Small intestine (tissue), 7 donors: ENCODE data around the gene ADGRE2. TPM values are rescaled to one million over a fixed set of nuclear protein-coding genes. Genes with fewer than 3 reads are reported as not detected.
"Not testable (repeated sequence)": the region's sequence is repeated elsewhere in the genome, so short reads cannot be mapped to it uniquely, and the experiment has no call there.

Experiments used
- DNase-seq, 2 donors: peaks; one replicate each; pipeline versions ENCODE4 v3.0.0 to v3.0.0-alpha.2; 2013
- FAIRE-seq: peaks from 2 replicates; lab custom pipeline; 2012; peaks lifted over from hg19 to GRCh38; lab: Jason Lieb, UNC
- H3K27ac ChIP-seq, 3 donors: one replicate each; pipeline ENCODE4 v1.5.1; 2013; ENCODE audit warnings: low read length in 2 of 3, mild to moderate bottlenecking in 2 of 3, control low read depth in 1 of 3, inconsistent platforms in 1 of 3, low read depth in 1 of 3, moderate library complexity in 1 of 3
- H3K27me3 ChIP-seq, 3 donors: one replicate each; pipeline ENCODE4 v1.6.1; 2013; ENCODE audit warnings: low read length in 3 of 3, inconsistent platforms in 1 of 3; ENCODE audit not compliant: control insufficient read depth in 3 of 3, insufficient read depth in 3 of 3
- H3K36me3 ChIP-seq, 3 donors: one replicate each; pipeline ENCODE4 v1.6.1; 2013; ENCODE audit warnings: low read length in 3 of 3, inconsistent platforms in 1 of 3, low read depth in 1 of 3, mild to moderate bottlenecking in 1 of 3, moderate library complexity in 1 of 3; ENCODE audit not compliant: control insufficient read depth in 3 of 3, insufficient read depth in 2 of 3
- H3K4me1 ChIP-seq, 3 donors: one replicate each; pipeline ENCODE4 v1.6.1; 2013; ENCODE audit warnings: low read length in 2 of 3, inconsistent platforms in 1 of 3, low read depth in 1 of 3, mild to moderate bottlenecking in 1 of 3, moderate library complexity in 1 of 3; ENCODE audit not compliant: control insufficient read depth in 3 of 3, insufficient read depth in 2 of 3
- H3K4me3 ChIP-seq, 3 donors: one replicate each; pipeline ENCODE4 v1.5.1; 2013; ENCODE audit warnings: low read length in 3 of 3, control low read depth in 1 of 3, inconsistent platforms in 1 of 3, low read depth in 1 of 3, mild to moderate bottlenecking in 1 of 3, moderate library complexity in 1 of 3
- H3K9me3 ChIP-seq, 2 donors: one replicate each; pipeline ENCODE4 v1.6.1; 2013; ENCODE audit warnings: low read depth in 1 of 2, low read length in 1 of 2; ENCODE audit not compliant: control insufficient read depth in 2 of 2, insufficient read depth in 1 of 2
- WGBS, 3 donors: extraction: QIAGEN DNeasy Blood & Tissue Kit; methylation state at CpG; one replicate each; pipeline ENCODE4 v1.1.7; 2013; 5-methylcytosine and 5-hydroxymethylcytosine counted together
- polyA plus RNA-seq, 4 donors: library from polyadenylated mRNA; stranded (reverse) in 3 of 4; unstranded in 1 of 4; fragments of 200-250 nt in 3 of 4; fragments of 120-200 nt in 1 of 4; gene quantifications; one replicate each; pipeline versions ENCODE4 v1.2.1 to v1.2.3, GENCODE V29; 2013
- donor health status: healthy with polysubstance abuse.
- donor health status: control.
- donor health status: control.
- donor health status: Bipolar disorder and iron deficiency.
- donor health status: healthy.

The ADGRE2 gene
- polyA plus RNA-seq, 4 donors = 0.22 to 1.2 (median 0.58) TPM

- peak overlapping the region in 1 of 3 donors; percentile 5 for H3K27ac ChIP-seq
Measured at GRCh38 chr19:14782626-14783409, 4.5 kb upstream of the ADGRE2 start.

GRCh38 chr19:14781713-14782536 lies 3.6 kb upstream of the ADGRE2 start:
- not testable (repeated sequence) for FAIRE-seq, DNase-seq, H3K4me3 ChIP-seq, H3K4me1 ChIP-seq, H3K27me3 ChIP-seq, H3K36me3 ChIP-seq, H3K27ac ChIP-seq, H3K9me3 ChIP-seq
- 87 to 88% (median 87%) methylated on average over 17 of the region's 17 CpGs for WGBS, 3 donors

More at GRCh38 chr19:14782626-14783409, 4.5 kb upstream of the ADGRE2 start:
- Histone ChIP-seq H3K36me3 (no peaks in the 10 kb centered on the region), H3K9me3 (no peaks in the 10 kb centered on the region), H3K27me3 (peaks cover 0 to 3% (median 0%) of the 10 kb centered on the region in 3 donors), H3K4me1 (no peaks in the 10 kb centered on the region), H3K4me3 (no peak overlapping the region)
- DNase-seq (no peak), FAIRE-seq (no peak)
- WGBS, 3 donors = 86 to 88% (median 88%) methylated on average over 16 of the region's 16 CpGs

- not testable (repeated sequence) for H3K27me3 ChIP-seq
- 65 to 73% (median 67%) methylated on average over 12 to 14 of the region's 14 CpGs for WGBS, 3 donors
Measured at GRCh38 chr19:14780622-14781225, 2.4 kb upstream of the ADGRE2 start.

GRCh38 chr19:14779151-14779550 lies 791 bp upstream of the ADGRE2 start:
- no peaks in the 10 kb centered on the region for H3K36me3 ChIP-seq
- DNase-seq = no peak
- no peak for FAIRE-seq
- H3K9me3 ChIP-seq = no peaks in the 10 kb centered on the region
- no peak overlapping the region for H3K27ac ChIP-seq
- H3K4me3 ChIP-seq = no peak overlapping the region
- 51 to 61% (median 57%) methylated on average over 5 of the region's 5 CpGs for WGBS, 3 donors
- peaks cover 0 to 9% (median 0%) of the 10 kb centered on the region in 3 donors for H3K27me3 ChIP-seq
- no peaks in the 10 kb centered on the region for H3K4me1 ChIP-seq

More at GRCh38 chr19:14780622-14781225, 2.4 kb upstream of the ADGRE2 start:
- H3K4me1 ChIP-seq, H3K9me3 ChIP-seq, DNase-seq, H3K27ac ChIP-seq, H3K36me3 ChIP-seq, H3K4me3 ChIP-seq, FAIRE-seq: not testable (repeated sequence)

- not testable (repeated sequence) for H3K4me1 ChIP-seq, FAIRE-seq, H3K4me3 ChIP-seq, H3K36me3 ChIP-seq, H3K27me3 ChIP-seq, H3K9me3 ChIP-seq, DNase-seq, H3K27ac ChIP-seq
- WGBS, 3 donors = 89 to 95% (median 95%) methylated on average over 4 of the region's 4 CpGs
Measured at GRCh38 chr19:14777645-14778044, 715 bp downstream of the ADGRE2 start.

- peaks cover 0 to 9% (median 0%) of the 10 kb centered on the region in 3 donors for H3K27me3 ChIP-seq
- no peaks in the 10 kb centered on the region for H3K4me1 ChIP-seq
- FAIRE-seq (no peak), DNase-seq (no peak)
- no peaks in the 10 kb centered on the region for H3K9me3 ChIP-seq
- 7 to 15% (median 9%) methylated on average over 17 to 22 of the region's 22 CpGs for WGBS, 3 donors
- H3K27ac ChIP-seq = no peak overlapping the region
- H3K36me3 ChIP-seq = no peaks in the 10 kb centered on the region
- H3K4me3 ChIP-seq = peak overlapping the region; percentile 4 to 34 (median 29)
Measured at GRCh38 chr19:14775869-14776586, 2.3 kb downstream of the ADGRE2 start.

GRCh38 chr19:14775326-14775725 lies 3.0 kb downstream of the ADGRE2 start:
- H3K27me3 ChIP-seq, FAIRE-seq, DNase-seq, H3K4me3 ChIP-seq, H3K36me3 ChIP-seq, H3K4me1 ChIP-seq, H3K9me3 ChIP-seq, H3K27ac ChIP-seq: not testable (repeated sequence)
- WGBS, 3 donors = 66 to 82% (median 69%) methylated on average over 8 of the region's 8 CpGs

- no peaks in the 10 kb centered on the region for H3K4me1 ChIP-seq
- no peak for DNase-seq
- H3K4me3 ChIP-seq = no peak overlapping the region
- peaks cover 0 to 9% (median 0%) of the 10 kb centered on the region in 3 donors for H3K27me3 ChIP-seq
- H3K27ac ChIP-seq = no peak overlapping the region
- no peak for FAIRE-seq
- H3K36me3 ChIP-seq = no peaks in the 10 kb centered on the region
- no peaks in the 10 kb centered on the region for H3K9me3 ChIP-seq
- WGBS, 3 donors = 76 to 80% (median 78%) methylated on average over 10 of the region's 10 CpGs
Measured at GRCh38 chr19:14774373-14774772, 4.0 kb downstream of the ADGRE2 start.
